GM12892 (cell line): ENCODE data around the gene NDUFB6.

Experiments used
- POLR2A ChIP-seq: IDR thresholded peaks from 2 replicates; pipeline ENCODE4 v1.6.1; 2011; ENCODE audit warnings: low read depth, low read length, control low read depth
- POLR2AphosphoS5 ChIP-seq: IDR thresholded peaks from 2 replicates; pipeline ENCODE4 v1.6.1; 2011; ENCODE audit warnings: low read depth, low read length, control low read depth
- TAF1 ChIP-seq: IDR thresholded peaks from 2 replicates; pipeline ENCODE4 v1.6.1; 2011; ENCODE audit warnings: low read depth, mild to moderate bottlenecking, control low read depth, low read length, borderline replicate concordance

- TF ChIP-seq POLR2AphosphoS5 = no peak
- TF ChIP-seq POLR2A = no peak
- TF ChIP-seq TAF1 = no peak
These were observed 39.6 kb downstream of the NDUFB6 start for GRCh38 chr9:32533336-32533735.
